B cell (primary cell): ENCODE results near the gene SPHK2. TPM values are rescaled to one million over a fixed set of nuclear protein-coding genes. Genes with fewer than 3 reads are reported as not detected.
A peak's percentile ranks its signal among the peaks of the same experiment; 100 is the strongest.

Experiments used
- ATAC-seq: fragments of 200-7000 bp; cut with Tn5 transposase; one replicate; pipeline ENCODE4 v1.10.0; 2021; ENCODE audit warnings: low read depth, mild to moderate bottlenecking, moderate number of reproducible peaks, moderate library complexity
- CTCF ChIA-PET: fragments of 350-600 bp; sonication (Branson Sonifier 250); formaldehyde crosslinking; loops from one replicate; lab custom pipeline; 2021; ENCODE audit warnings: antibody characterized with exemption, inconsistent platforms; lab: Charles Lee
- POLR2A ChIA-PET: fragments of 350-600 bp; sonication (Branson Sonifier 250); formaldehyde crosslinking; loops from one replicate; lab custom pipeline; 2021; ENCODE audit warnings: antibody characterized with exemption; lab: Charles Lee
- DNase-seq: peaks from one replicate; pipeline ENCODE4 v3.0.0; 2013
- H2AFZ ChIP-seq: 2 replicates; pipeline ENCODE4 v1.6.1; 2012; ENCODE audit warnings: mild to moderate bottlenecking, low read depth, low read length; ENCODE audit not compliant: insufficient read depth, poor library complexity, severe bottlenecking
- H3K27ac ChIP-seq, 2 donors: 1 replicate in 1 of 2; 2 replicates in 1 of 2; pipeline ENCODE4 v1.5.1; 2012 to 2013; ENCODE audit warnings: low read length in 2 of 2, mild to moderate bottlenecking in 2 of 2, moderate library complexity in 1 of 2
- H3K27me3 ChIP-seq, 4 experiments: fragments of 200-600 bp in 1 of 4; sonication (generic) in 1 of 4; replicated peaks in 1 of 4; 1 replicate in 2 of 4; 2 replicates in 2 of 4; pipeline versions ENCODE4 v1.6.1 to v1.7.0; 2013 to 2016; ENCODE audit warnings: low read length in 3 of 4, mild to moderate bottlenecking in 2 of 4, mixed read lengths in 1 of 4, moderate library complexity in 1 of 4; ENCODE audit not compliant: insufficient read depth in 4 of 4, control insufficient read depth in 3 of 4; ENCODE audit errors: control extremely low read depth in 1 of 4
- H3K36me3 ChIP-seq, 2 experiments: replicated peaks in 1 of 2; 1 replicate in 1 of 2; 2 replicates in 1 of 2; pipeline versions ENCODE4 v1.6.1 to v1.7.1; 2013; ENCODE audit warnings: low read length in 1 of 2; ENCODE audit not compliant: insufficient read depth in 2 of 2, control insufficient read depth in 1 of 2; ENCODE audit errors: control extremely low read depth in 1 of 2, extremely low read depth in 1 of 2
- H3K4me1 ChIP-seq, 2 donors: fragments of 200-600 bp in 1 of 2; sonication (generic) in 1 of 2; 1 replicate in 1 of 2; 2 replicates in 1 of 2; pipeline versions ENCODE4 v1.5.1 to v1.6.1; 2013 to 2017; ENCODE audit warnings: low read length in 2 of 2; ENCODE audit not compliant: control insufficient read depth in 2 of 2, insufficient read depth in 2 of 2
- H3K4me2 ChIP-seq: replicated peaks from 2 replicates; pipeline ENCODE3; 2012; ENCODE audit warnings: mild to moderate bottlenecking, low read depth, low read length; ENCODE audit not compliant: poor library complexity, severe bottlenecking
- H3K4me3 ChIP-seq, 5 experiments: fragments of 200-600 bp in 1 of 5; sonication (generic) in 1 of 5; 1 replicate in 3 of 5; 2 replicates in 2 of 5; pipeline versions ENCODE4 v1.5.1 to v1.7.0; 2011 to 2016; ENCODE audit warnings: low read length in 4 of 5, mild to moderate bottlenecking in 4 of 5, low read depth in 2 of 5, control low read depth in 1 of 5, moderate library complexity in 1 of 5; ENCODE audit not compliant: insufficient read depth in 1 of 5; ENCODE audit errors: control extremely low read depth in 1 of 5, extremely low read depth in 1 of 5
- H3K79me2 ChIP-seq: fragments of 200-600 bp; sonication (generic); one replicate; pipeline ENCODE4 v1.6.0; 2016; ENCODE audit warnings: low read length; ENCODE audit not compliant: control insufficient read depth, insufficient read depth
- H3K9ac ChIP-seq: fragments of 200-600 bp; sonication (generic); 2 replicates; pipeline ENCODE4 v1.6.1; 2017; ENCODE audit warnings: mild to moderate bottlenecking, low read length, moderate library complexity
- H3K9me3 ChIP-seq, 3 donors: one replicate each; pipeline versions ENCODE4 v1.6.1 to v1.7.1; 2013; ENCODE audit warnings: low read length in 2 of 3; ENCODE audit not compliant: control insufficient read depth in 2 of 3, insufficient read depth in 1 of 3; ENCODE audit errors: control extremely low read depth in 1 of 3
- H4K20me1 ChIP-seq: 2 replicates; pipeline ENCODE4 v1.6.0; 2012; ENCODE audit warnings: mild to moderate bottlenecking, low read length; ENCODE audit not compliant: insufficient read depth, control insufficient read depth, poor library complexity, severe bottlenecking
- H3K27ac Mint-ChIP-seq: one replicate; pipeline ENCODE4 v1.8.0; 2021; ENCODE audit warnings: mixed read lengths
- H3K27me3 Mint-ChIP-seq: one replicate; pipeline ENCODE4 v1.8.0; 2021; ENCODE audit warnings: mixed read lengths
- H3K4me1 Mint-ChIP-seq: one replicate; pipeline ENCODE4 v1.8.0; 2021; ENCODE audit warnings: mixed read lengths
- H3K4me3 Mint-ChIP-seq: one replicate; pipeline ENCODE4 v1.8.0; 2021; ENCODE audit warnings: mixed read lengths
- H3K9me3 Mint-ChIP-seq: one replicate; pipeline ENCODE4 v1.8.0; 2022; ENCODE audit warnings: mixed read lengths; ENCODE audit not compliant: insufficient read depth
- EZH2 ChIP-seq: IDR thresholded peaks from 2 replicates; pipeline ENCODE4 v1.6.1; 2012; ENCODE audit warnings: borderline replicate concordance, low read depth, mild to moderate bottlenecking, moderate library complexity, low read length; ENCODE audit not compliant: insufficient read depth, poor library complexity, severe bottlenecking
- WGBS: methylation state at CpG from one replicate; pipeline ENCODE4 v1.1.5; 2013; ENCODE audit warnings: missing lambda C conversion rate; ENCODE audit not compliant: insufficient coverage; 5-methylcytosine and 5-hydroxymethylcytosine counted together
- intact Hi-C: fragments of 100-400 bp; cut with micrococcal nuclease; formaldehyde crosslinking; loops from one replicate; pipeline ENCODE4 v1.10.0; 2022
- polyA plus RNA-seq: library from polyadenylated mRNA; depleted of rRNA; stranded (reverse); fragments of >200 nt; gene quantifications from 2 replicates; pipeline ENCODE4 v1.2.3, GENCODE V29; 2012
- total RNA-seq, 2 donors: library from RNA; stranded (reverse); fragments of 120-200 nt in 1 of 2; gene quantifications; 1 replicate in 1 of 2; 2 replicates in 1 of 2; pipeline versions ENCODE4 v1.2.3 to v1.2.4, GENCODE V29; 2013 to 2022
- TF ChIP-seq, protein P1 (sequence below): fragments of 200-600 bp; IDR thresholded peaks from one replicate; pipeline ENCODE4 v1.8.0; 2022; ENCODE audit warnings: antibody characterized with exemption, mild to moderate bottlenecking

Gene SPHK2
- total and polyA plus RNA-seq, 2 donors (not counting 1 experiment from before 2014, with no cell fraction given): 17.0 to 47.3 TPM

DNA sequence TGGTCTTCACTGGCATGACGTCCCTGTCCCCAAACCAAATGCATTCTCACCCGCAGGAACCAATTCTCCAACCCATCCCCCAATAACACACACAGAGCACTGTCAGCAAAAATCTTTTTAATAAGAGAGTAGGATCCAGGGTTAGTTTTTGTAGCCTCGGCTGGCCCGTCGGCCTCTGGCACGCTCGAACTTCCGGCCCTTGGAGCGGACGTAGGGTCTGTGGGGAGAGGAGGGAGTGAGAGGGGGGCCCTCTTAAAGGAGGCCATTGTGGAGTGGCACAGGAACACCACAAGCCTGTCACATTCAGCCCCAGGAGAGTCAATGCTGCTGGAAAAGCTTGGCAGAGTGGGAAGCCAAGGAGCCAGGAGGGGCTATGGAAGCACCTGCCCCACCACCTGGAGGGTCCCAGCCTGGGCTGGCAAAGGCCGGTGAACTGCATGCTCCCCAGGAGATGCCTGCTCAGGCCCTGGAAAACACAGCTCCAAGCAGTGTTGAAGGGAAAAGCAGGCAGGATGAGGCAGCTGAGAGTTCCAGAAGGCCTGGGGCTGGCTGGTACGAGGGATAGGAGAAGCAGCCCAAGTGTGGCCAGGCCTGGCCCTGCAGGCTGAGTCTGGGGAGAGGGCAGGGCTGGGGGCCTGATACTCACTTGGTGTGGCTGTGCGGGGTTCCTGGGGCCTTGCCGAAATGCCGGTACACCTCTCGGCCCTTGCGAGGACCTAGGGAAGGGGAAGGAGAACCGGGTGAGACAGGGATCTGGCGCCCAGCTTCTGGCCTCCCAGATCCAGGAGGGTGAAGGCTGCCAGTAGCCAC, 3.9 kb upstream of the SPHK2 start:
- Mint-ChIP-seq H3K4me3 (no peak overlapping the region), H3K27me3 (no peaks in the 10 kb centered on the region), H3K27ac (no peak overlapping the region), H3K9me3 (no peaks in the 10 kb centered on the region), H3K4me1 (peaks cover 41% of the 10 kb centered on the region)
- H3K79me2 ChIP-seq: peaks cover 17% of the 10 kb centered on the region
- intact Hi-C loops: no loop called here
- H3K9me3 ChIP-seq: no peaks in the 10 kb centered on the region
- H3K27ac ChIP-seq: no peak overlapping the region
- 95% methylated on average over 9 of the region's 19 CpGs for WGBS
- no peak overlapping the region for H3K9ac ChIP-seq
- no peak overlapping the region for H2AFZ ChIP-seq
- ChIA-PET CTCF (interaction anchor here (0.6 to 3.9 kb wide), 3 partner anchors 8 to 299 kb away, joined by 3 to 25 read pairs (median 4); partner anchors contain the start of gene SPACA4), POLR2A (no interaction called here)
- H3K36me3 ChIP-seq: peaks cover 0 to 35% of the 10 kb centered on the region in 2 experiments
- H3K27me3 ChIP-seq: no peaks in the 10 kb centered on the region
- H3K4me1 ChIP-seq: peaks cover 17 to 31% of the 10 kb centered on the region in 2 donors
- no peak overlapping the region for H3K4me2 ChIP-seq
- peaks cover 41% of the 10 kb centered on the region for H4K20me1 ChIP-seq
- no peak for TF ChIP-seq EZH2
- TF ChIP-seq, protein P1, sequence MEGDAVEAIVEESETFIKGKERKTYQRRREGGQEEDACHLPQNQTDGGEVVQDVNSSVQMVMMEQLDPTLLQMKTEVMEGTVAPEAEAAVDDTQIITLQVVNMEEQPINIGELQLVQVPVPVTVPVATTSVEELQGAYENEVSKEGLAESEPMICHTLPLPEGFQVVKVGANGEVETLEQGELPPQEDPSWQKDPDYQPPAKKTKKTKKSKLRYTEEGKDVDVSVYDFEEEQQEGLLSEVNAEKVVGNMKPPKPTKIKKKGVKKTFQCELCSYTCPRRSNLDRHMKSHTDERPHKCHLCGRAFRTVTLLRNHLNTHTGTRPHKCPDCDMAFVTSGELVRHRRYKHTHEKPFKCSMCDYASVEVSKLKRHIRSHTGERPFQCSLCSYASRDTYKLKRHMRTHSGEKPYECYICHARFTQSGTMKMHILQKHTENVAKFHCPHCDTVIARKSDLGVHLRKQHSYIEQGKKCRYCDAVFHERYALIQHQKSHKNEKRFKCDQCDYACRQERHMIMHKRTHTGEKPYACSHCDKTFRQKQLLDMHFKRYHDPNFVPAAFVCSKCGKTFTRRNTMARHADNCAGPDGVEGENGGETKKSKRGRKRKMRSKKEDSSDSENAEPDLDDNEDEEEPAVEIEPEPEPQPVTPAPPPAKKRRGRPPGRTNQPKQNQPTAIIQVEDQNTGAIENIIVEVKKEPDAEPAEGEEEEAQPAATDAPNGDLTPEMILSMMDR: no peak
- ATAC-seq (no peak), DNase-seq (no peak)
- H3K4me3 ChIP-seq: no peak overlapping the region

GRCh38 chr19:48616041-48616436, 3.3 kb upstream of the SPHK2 start:
- H3K27ac ChIP-seq: no peak overlapping the region
- no peak for DNase-seq
- no peaks in the 10 kb centered on the region for H3K9me3 Mint-ChIP-seq
- no peaks in the 10 kb centered on the region for H3K27me3 Mint-ChIP-seq
- peaks cover 17 to 31% of the 10 kb centered on the region in 2 donors for H3K4me1 ChIP-seq
- peak overlapping the region; percentile 37 for H3K4me3 Mint-ChIP-seq
- ChIA-PET POLR2A (interaction anchor here (0.6 kb wide), 1 partner anchor 20 kb away, joined by 4 read pairs; no protein-coding TSS in a partner anchor), CTCF (interaction anchor here (0.6 to 3.9 kb wide), 3 partner anchors 8 to 300 kb away, joined by 3 to 25 read pairs (median 4); partner anchors contain the start of gene SPACA4)
- peaks cover 41% of the 10 kb centered on the region for H3K4me1 Mint-ChIP-seq
- no peak overlapping the region for H3K4me2 ChIP-seq
- H3K36me3 ChIP-seq: peaks cover 0 to 35% of the 10 kb centered on the region in 2 experiments
- H3K79me2 ChIP-seq: peaks cover 17% of the 10 kb centered on the region
- no peaks in the 10 kb centered on the region for H3K27me3 ChIP-seq
- TF ChIP-seq EZH2: no peak
- TF ChIP-seq, protein P1: no peak
- intact Hi-C loops: no loop called here
- peaks cover 41% of the 10 kb centered on the region for H4K20me1 ChIP-seq
- no peak overlapping the region for H3K4me3 ChIP-seq
- 93% methylated on average over 13 of the region's 16 CpGs for WGBS
- no peak for ATAC-seq
- no peak overlapping the region for H3K9ac ChIP-seq
- peak overlapping the region; percentile 55 for H3K27ac Mint-ChIP-seq
- H2AFZ ChIP-seq: no peak overlapping the region
- H3K9me3 ChIP-seq: no peaks in the 10 kb centered on the region
